HepG2 (cell line): ENCODE results near the gene FNDC3A. TPM values are rescaled to one million over a fixed set of nuclear protein-coding genes. Genes with fewer than 3 reads are reported as not detected.

Source experiments
- CREM ChIP-seq, 2 experiments: sonication (generic) in 1 of 2; formaldehyde crosslinking in 1 of 2; IDR thresholded peaks; 2 replicates each; pipeline versions ENCODE4 v1.4.0 to v1.6.1; 2016 to 2020; ENCODE audit warnings: antibody characterized with exemption in 1 of 2, mild to moderate bottlenecking in 1 of 2, missing genetic modification reagents in 1 of 2
- KAT8 ChIP-seq: IDR thresholded peaks from 2 replicates; pipeline ENCODE4 v1.6.1; 2016; ENCODE audit warnings: missing genetic modification reagents, missing compliant biosample characterization
- MIXL1 ChIP-seq: IDR thresholded peaks from 2 replicates; pipeline ENCODE4 v1.6.1; 2016
- MYC ChIP-seq: sonication (generic); formaldehyde crosslinking; IDR thresholded peaks from 2 replicates; pipeline ENCODE4 v1.9.0; 2021; ENCODE audit warnings: missing genetic modification reagents, borderline replicate concordance
- NR2F1 ChIP-seq, 2 experiments: fragments of 450-650 bp in 1 of 2; formaldehyde crosslinking in 1 of 2; IDR thresholded peaks; 2 replicates each; pipeline versions ENCODE4 v1.5.0 to v1.6.1; 2016 to 2020; ENCODE audit warnings: mild to moderate bottlenecking in 1 of 2, missing compliant biosample characterization in 1 of 2, missing genetic modification reagents in 1 of 2, moderate library complexity in 1 of 2
- SOX13 ChIP-seq, 3 experiments: fragments of 450-650 bp in 1 of 3; sonication (generic) in 1 of 3; formaldehyde crosslinking in 1 of 3; IDR thresholded peaks in 2 of 3; conservative IDR thresholded peaks in 1 of 3; 2 replicates each; pipeline versions ENCODE4 v1.5.0 to v1.6.1; 2016 to 2020; ENCODE audit warnings: antibody characterized with exemption in 1 of 3, mild to moderate bottlenecking in 1 of 3, missing compliant biosample characterization in 1 of 3, missing genetic modification reagents in 1 of 3, moderate library complexity in 1 of 3
- ZNF263 ChIP-seq: sonication (generic); formaldehyde crosslinking; IDR thresholded peaks from 2 replicates; pipeline ENCODE4 v1.4.0; 2020; ENCODE audit warnings: missing genetic modification reagents
- ZNF274 ChIP-seq: sonication (generic); formaldehyde crosslinking; IDR thresholded peaks from 2 replicates; pipeline ENCODE4 v1.5.1; 2020; ENCODE audit warnings: mild to moderate bottlenecking, missing genetic modification reagents
- ZNF552 ChIP-seq: sonication (generic); formaldehyde crosslinking; IDR thresholded peaks from 2 replicates; pipeline ENCODE4 v1.9.0; 2022; ENCODE audit warnings: missing genetic modification reagents, mild to moderate bottlenecking, borderline replicate concordance
- ZNF644 ChIP-seq: IDR thresholded peaks from 2 replicates; pipeline ENCODE4 v1.6.1; 2016; ENCODE audit warnings: low read depth
- polyA plus RNA-seq, 8 experiments: library from polyadenylated mRNA; depleted of rRNA in 3 of 8; stranded (reverse) in 7 of 8; unstranded in 1 of 8; fragments of >200 nt; fragmentation: Illumina TruSeq in 4 of 8; extraction: Trizol in 4 of 8; gene quantifications; 2 replicates each; pipeline versions ENCODE4 v1.2.1 to v1.2.3, GENCODE V29; 2011 to 2016; ENCODE audit warnings: low read depth in 4 of 8, missing spikeins in 1 of 8, mixed read lengths in 1 of 8; ENCODE audit not compliant: insufficient read depth in 1 of 8
- total RNA-seq, 5 experiments: library from RNA; depleted of rRNA; stranded (reverse); fragments of >200 nt; fragmentation: Illumina TruSeq; extraction: Trizol; gene quantifications; 2 replicates each; pipeline ENCODE4 v1.2.3, GENCODE V29; 2016; ENCODE audit warnings: low read depth in 1 of 5
- TF ChIP-seq, protein P1 (sequence below): sonication (generic); formaldehyde crosslinking; IDR thresholded peaks from 2 replicates; pipeline ENCODE4 v1.4.0; 2020; ENCODE audit warnings: low read depth, mild to moderate bottlenecking, missing genetic modification reagents
- TF ChIP-seq, protein P2 (sequence below): sonication (generic); formaldehyde crosslinking; conservative IDR thresholded peaks from 2 replicates; pipeline ENCODE4 v1.4.0; 2020; ENCODE audit warnings: missing genetic modification reagents
- TF ChIP-seq, protein P3 (sequence below): sonication (generic); formaldehyde crosslinking; IDR thresholded peaks from 2 replicates; pipeline ENCODE4 v1.4.0; 2020; ENCODE audit warnings: missing genetic modification reagents
- TF ChIP-seq, protein P4 (sequence below): sonication (generic); formaldehyde crosslinking; IDR thresholded peaks from 2 replicates; pipeline ENCODE4 v1.4.0; 2020; ENCODE audit warnings: missing genetic modification reagents
- TF ChIP-seq, protein P5 (sequence below): sonication (generic); formaldehyde crosslinking; IDR thresholded peaks from 2 replicates; pipeline ENCODE4 v1.5.1; 2020; ENCODE audit warnings: mild to moderate bottlenecking, missing genetic modification reagents, borderline replicate concordance
- TF ChIP-seq, protein P6 (sequence below): IDR thresholded peaks from 2 replicates; pipeline ENCODE4 v1.6.1; 2012; ENCODE audit warnings: inconsistent platforms

The FNDC3A gene
- total and polyA plus RNA-seq, 2 of the 13 experiments (the other 11 are each of a cell fraction or from before 2014, with no cell fraction given), result 36.7 to 39.3 TPM

DNA sequence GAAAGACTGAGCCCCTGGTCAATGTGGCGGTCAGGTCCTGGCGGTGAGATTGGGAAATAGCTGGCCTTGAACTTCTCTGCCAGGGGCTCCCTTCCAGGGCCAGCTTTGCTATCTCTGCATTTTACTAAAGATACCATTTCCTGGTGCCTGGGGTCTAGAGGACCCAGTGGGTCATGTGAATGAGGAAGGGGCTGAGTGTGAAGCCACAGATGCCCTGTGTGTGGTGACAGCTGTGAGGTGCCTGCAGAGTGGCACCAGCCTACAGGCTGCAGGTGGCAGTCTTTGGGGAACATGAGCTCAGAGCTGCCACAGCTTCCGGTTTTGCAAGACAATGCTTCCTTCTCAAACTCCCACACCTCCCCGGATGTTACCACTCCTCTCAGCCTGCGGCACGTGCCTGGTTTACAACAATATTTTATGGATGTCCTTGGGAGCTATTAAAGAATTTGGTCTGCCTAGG lies 239.2 kb downstream of the FNDC3A start (continued):
- TF ChIP-seq, protein P1, sequence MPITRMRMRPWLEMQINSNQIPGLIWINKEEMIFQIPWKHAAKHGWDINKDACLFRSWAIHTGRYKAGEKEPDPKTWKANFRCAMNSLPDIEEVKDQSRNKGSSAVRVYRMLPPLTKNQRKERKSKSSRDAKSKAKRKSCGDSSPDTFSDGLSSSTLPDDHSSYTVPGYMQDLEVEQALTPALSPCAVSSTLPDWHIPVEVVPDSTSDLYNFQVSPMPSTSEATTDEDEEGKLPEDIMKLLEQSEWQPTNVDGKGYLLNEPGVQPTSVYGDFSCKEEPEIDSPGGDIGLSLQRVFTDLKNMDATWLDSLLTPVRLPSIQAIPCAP (CRISPR knock-in tag), result no peak
- TF ChIP-seq SOX13 (IDR thresholded peaks at IDR 0.05), result 0 out of 2 replicates have a peak, but pooled peaks have one; percentile 17
- TF ChIP-seq SOX13 (CRISPR knock-in tag; conservative IDR thresholded peaks at IDR 0.05 in 1 of 2, IDR thresholded peaks at IDR 0.05 in 1 of 2), result peak in 1 of 2 experiments; percentile 75; a peak in 2 of 4 replicates
- TF ChIP-seq MIXL1 (CRISPR knock-in tag), result no peak
- TF ChIP-seq, protein P2, sequence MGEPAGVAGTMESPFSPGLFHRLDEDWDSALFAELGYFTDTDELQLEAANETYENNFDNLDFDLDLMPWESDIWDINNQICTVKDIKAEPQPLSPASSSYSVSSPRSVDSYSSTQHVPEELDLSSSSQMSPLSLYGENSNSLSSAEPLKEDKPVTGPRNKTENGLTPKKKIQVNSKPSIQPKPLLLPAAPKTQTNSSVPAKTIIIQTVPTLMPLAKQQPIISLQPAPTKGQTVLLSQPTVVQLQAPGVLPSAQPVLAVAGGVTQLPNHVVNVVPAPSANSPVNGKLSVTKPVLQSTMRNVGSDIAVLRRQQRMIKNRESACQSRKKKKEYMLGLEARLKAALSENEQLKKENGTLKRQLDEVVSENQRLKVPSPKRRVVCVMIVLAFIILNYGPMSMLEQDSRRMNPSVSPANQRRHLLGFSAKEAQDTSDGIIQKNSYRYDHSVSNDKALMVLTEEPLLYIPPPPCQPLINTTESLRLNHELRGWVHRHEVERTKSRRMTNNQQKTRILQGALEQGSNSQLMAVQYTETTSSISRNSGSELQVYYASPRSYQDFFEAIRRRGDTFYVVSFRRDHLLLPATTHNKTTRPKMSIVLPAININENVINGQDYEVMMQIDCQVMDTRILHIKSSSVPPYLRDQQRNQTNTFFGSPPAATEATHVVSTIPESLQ (CRISPR knock-in tag), result no peak
- TF ChIP-seq, protein P3, sequence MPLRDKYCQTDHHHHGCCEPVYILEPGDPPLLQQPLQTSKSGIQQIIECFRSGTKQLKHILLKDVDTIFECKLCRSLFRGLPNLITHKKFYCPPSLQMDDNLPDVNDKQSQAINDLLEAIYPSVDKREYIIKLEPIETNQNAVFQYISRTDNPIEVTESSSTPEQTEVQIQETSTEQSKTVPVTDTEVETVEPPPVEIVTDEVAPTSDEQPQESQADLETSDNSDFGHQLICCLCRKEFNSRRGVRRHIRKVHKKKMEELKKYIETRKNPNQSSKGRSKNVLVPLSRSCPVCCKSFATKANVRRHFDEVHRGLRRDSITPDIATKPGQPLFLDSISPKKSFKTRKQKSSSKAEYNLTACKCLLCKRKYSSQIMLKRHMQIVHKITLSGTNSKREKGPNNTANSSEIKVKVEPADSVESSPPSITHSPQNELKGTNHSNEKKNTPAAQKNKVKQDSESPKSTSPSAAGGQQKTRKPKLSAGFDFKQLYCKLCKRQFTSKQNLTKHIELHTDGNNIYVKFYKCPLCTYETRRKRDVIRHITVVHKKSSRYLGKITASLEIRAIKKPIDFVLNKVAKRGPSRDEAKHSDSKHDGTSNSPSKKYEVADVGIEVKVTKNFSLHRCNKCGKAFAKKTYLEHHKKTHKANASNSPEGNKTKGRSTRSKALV, result peak; percentile 70; the same call in 1 of the 2 replicates
- 0 out of 2 replicates have a peak, but pooled peaks have one; percentile 34 for TF ChIP-seq ZNF552 (CRISPR knock-in tag)
- peak; percentile 43; the same call in 1 of the 2 replicates for TF ChIP-seq ZNF263 (CRISPR knock-in tag)
- TF ChIP-seq, protein P4, sequence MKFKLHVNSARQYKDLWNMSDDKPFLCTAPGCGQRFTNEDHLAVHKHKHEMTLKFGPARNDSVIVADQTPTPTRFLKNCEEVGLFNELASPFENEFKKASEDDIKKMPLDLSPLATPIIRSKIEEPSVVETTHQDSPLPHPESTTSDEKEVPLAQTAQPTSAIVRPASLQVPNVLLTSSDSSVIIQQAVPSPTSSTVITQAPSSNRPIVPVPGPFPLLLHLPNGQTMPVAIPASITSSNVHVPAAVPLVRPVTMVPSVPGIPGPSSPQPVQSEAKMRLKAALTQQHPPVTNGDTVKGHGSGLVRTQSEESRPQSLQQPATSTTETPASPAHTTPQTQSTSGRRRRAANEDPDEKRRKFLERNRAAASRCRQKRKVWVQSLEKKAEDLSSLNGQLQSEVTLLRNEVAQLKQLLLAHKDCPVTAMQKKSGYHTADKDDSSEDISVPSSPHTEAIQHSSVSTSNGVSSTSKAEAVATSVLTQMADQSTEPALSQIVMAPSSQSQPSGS (CRISPR knock-in tag), result 0 out of 2 replicates have a peak, but pooled peaks have one; percentile 48
- peak; percentile 46 for TF ChIP-seq ZNF644 (CRISPR knock-in tag)
- TF ChIP-seq CREM (IDR thresholded peaks at IDR 0.05), result peak; percentile 24; the same call in 1 of the 2 replicates
- no peak for TF ChIP-seq CREM (CRISPR knock-in tag; IDR thresholded peaks at IDR 0.05)
- TF ChIP-seq MYC (CRISPR knock-in tag), result peak; percentile 88
- TF ChIP-seq, protein P5, sequence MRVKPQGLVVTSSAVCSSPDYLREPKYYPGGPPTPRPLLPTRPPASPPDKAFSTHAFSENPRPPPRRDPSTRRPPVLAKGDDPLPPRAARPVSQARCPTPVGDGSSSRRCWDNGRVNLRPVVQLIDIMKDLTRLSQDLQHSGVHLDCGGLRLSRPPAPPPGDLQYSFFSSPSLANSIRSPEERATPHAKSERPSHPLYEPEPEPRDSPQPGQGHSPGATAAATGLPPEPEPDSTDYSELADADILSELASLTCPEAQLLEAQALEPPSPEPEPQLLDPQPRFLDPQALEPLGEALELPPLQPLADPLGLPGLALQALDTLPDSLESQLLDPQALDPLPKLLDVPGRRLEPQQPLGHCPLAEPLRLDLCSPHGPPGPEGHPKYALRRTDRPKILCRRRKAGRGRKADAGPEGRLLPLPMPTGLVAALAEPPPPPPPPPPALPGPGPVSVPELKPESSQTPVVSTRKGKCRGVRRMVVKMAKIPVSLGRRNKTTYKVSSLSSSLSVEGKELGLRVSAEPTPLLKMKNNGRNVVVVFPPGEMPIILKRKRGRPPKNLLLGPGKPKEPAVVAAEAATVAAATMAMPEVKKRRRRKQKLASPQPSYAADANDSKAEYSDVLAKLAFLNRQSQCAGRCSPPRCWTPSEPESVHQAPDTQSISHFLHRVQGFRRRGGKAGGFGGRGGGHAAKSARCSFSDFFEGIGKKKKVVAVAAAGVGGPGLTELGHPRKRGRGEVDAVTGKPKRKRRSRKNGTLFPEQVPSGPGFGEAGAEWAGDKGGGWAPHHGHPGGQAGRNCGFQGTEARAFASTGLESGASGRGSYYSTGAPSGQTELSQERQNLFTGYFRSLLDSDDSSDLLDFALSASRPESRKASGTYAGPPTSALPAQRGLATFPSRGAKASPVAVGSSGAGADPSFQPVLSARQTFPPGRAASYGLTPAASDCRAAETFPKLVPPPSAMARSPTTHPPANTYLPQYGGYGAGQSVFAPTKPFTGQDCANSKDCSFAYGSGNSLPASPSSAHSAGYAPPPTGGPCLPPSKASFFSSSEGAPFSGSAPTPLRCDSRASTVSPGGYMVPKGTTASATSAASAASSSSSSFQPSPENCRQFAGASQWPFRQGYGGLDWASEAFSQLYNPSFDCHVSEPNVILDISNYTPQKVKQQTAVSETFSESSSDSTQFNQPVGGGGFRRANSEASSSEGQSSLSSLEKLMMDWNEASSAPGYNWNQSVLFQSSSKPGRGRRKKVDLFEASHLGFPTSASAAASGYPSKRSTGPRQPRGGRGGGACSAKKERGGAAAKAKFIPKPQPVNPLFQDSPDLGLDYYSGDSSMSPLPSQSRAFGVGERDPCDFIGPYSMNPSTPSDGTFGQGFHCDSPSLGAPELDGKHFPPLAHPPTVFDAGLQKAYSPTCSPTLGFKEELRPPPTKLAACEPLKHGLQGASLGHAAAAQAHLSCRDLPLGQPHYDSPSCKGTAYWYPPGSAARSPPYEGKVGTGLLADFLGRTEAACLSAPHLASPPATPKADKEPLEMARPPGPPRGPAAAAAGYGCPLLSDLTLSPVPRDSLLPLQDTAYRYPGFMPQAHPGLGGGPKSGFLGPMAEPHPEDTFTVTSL, result 0 out of 2 replicates have a peak, but pooled peaks have one; percentile 23
- peak; percentile 88 for TF ChIP-seq KAT8 (CRISPR knock-in tag)
- TF ChIP-seq ZNF274 (CRISPR knock-in tag), result 0 out of 2 replicates have a peak, but pooled peaks have one; percentile 57
- 0 out of 4 replicates have a peak, but pooled peaks of 1 of the 2 experiments have one; percentile 38 for TF ChIP-seq NR2F1 (CRISPR knock-in tag; IDR thresholded peaks at IDR 0.05)
- TF ChIP-seq, protein P6, sequence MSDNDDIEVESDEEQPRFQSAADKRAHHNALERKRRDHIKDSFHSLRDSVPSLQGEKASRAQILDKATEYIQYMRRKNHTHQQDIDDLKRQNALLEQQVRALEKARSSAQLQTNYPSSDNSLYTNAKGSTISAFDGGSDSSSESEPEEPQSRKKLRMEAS, result peak; percentile 88
